Natural killer cell (primary cell): ENCODE results near the gene DIPK1B. TPM values are rescaled to one million over a fixed set of nuclear protein-coding genes. Genes with fewer than 3 reads are reported as not detected.

Source experiments
- ATAC-seq, 3 donors: fragments of 150-1000 bp in 2 of 3; fragments of 200-7000 bp in 1 of 3; cut with Tn5 transposase; 1 replicate in 1 of 3; 2 replicates in 2 of 3; pipeline ENCODE4 v1.10.0; 2021; ENCODE audit warnings: mild to moderate bottlenecking in 2 of 3, moderate library complexity in 2 of 3
- DNase-seq, 2 donors: peaks; one replicate each; pipeline versions ENCODE4 v3.0.0 to v3.0.0-alpha.2; 2013 to 2021; ENCODE audit warnings: mixed read lengths in 1 of 2
- H3K27ac ChIP-seq: one replicate; pipeline ENCODE4 v1.5.1; 2013; ENCODE audit warnings: mild to moderate bottlenecking, low read length
- H3K27me3 ChIP-seq: one replicate; pipeline ENCODE4 v1.6.1; 2013; ENCODE audit warnings: low read length; ENCODE audit not compliant: control insufficient read depth, insufficient read depth
- H3K36me3 ChIP-seq: one replicate; pipeline ENCODE4 v1.6.1; 2013; ENCODE audit warnings: low read length; ENCODE audit not compliant: control insufficient read depth, insufficient read depth
- H3K4me1 ChIP-seq: one replicate; pipeline ENCODE4 v1.6.1; 2013; ENCODE audit warnings: low read length; ENCODE audit not compliant: control insufficient read depth, insufficient read depth
- H3K4me3 ChIP-seq: one replicate; pipeline ENCODE4 v1.5.1; 2013; ENCODE audit warnings: low read length
- H3K9me3 ChIP-seq: one replicate; pipeline ENCODE4 v1.6.1; 2013; ENCODE audit warnings: low read length; ENCODE audit not compliant: control insufficient read depth, insufficient read depth
- H3K27ac Mint-ChIP-seq, 2 donors: one replicate each; pipeline ENCODE4 v1.8.0; 2022; ENCODE audit warnings: mild to moderate bottlenecking in 2 of 2, mixed read lengths in 2 of 2, moderate library complexity in 1 of 2
- H3K27me3 Mint-ChIP-seq, 2 donors: one replicate each; pipeline ENCODE4 v1.8.0; 2022; ENCODE audit warnings: low read depth in 2 of 2, mixed read lengths in 2 of 2
- H3K36me3 Mint-ChIP-seq: one replicate; pipeline ENCODE4 v1.8.0; 2022; ENCODE audit warnings: mixed read lengths
- H3K4me1 Mint-ChIP-seq, 2 donors: one replicate each; pipeline ENCODE4 v1.8.0; 2022; ENCODE audit warnings: mixed read lengths in 2 of 2
- H3K4me3 Mint-ChIP-seq: one replicate; pipeline ENCODE4 v1.8.0; 2022; ENCODE audit warnings: mild to moderate bottlenecking, moderate library complexity, mixed read lengths
- H3K9me3 Mint-ChIP-seq, 2 donors: one replicate each; pipeline ENCODE4 v1.8.0; 2022; ENCODE audit warnings: mixed read lengths in 2 of 2
- WGBS: methylation state at CpG from one replicate; pipeline ENCODE4 v1.1.7; 2013; ENCODE audit warnings: missing lambda C conversion rate; ENCODE audit not compliant: insufficient coverage; 5-methylcytosine and 5-hydroxymethylcytosine counted together
- intact Hi-C: fragments of 100-400 bp; cut with micrococcal nuclease; formaldehyde crosslinking; loops from one replicate; pipeline ENCODE4 v1.14.2; 2022
- total RNA-seq, 4 donors: library from RNA; stranded (reverse); fragments of 120-200 nt in 1 of 4; gene quantifications; one replicate each; pipeline versions ENCODE4 v1.2.3 to v1.2.4, GENCODE V29; 2013 to 2022
- TF ChIP-seq, protein P1 (sequence below): fragments of 200-600 bp; IDR thresholded peaks from one replicate; pipeline ENCODE4 v1.8.0; 2022; ENCODE audit warnings: antibody characterized with exemption

The DIPK1B gene
- total RNA-seq, 3 donors from 2014 or later (not counting 1 experiment from before 2014, with no cell fraction given), result 0.31 to 0.39 TPM; not detected in 1

DNA sequence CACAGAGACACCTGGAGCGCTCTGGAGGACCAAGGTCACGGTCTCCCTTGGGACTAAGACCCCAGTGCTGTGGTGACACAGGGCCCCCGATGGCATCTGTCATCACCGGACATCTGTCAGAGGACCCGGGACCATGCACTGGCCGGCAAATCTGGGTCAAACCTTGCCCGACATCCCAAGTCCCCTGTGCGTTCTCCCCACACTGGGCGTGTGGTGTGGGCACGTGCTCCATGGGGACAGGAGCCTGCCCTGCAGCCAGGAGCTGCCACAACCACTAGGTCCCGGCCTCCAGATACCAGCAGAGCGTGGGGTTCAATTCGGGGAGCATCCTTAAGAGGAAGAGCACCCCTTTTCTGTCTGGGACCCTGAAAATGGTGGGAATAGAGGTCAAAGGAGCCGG, 28.6 kb upstream of the DIPK1B start:
- TF ChIP-seq, protein P1, sequence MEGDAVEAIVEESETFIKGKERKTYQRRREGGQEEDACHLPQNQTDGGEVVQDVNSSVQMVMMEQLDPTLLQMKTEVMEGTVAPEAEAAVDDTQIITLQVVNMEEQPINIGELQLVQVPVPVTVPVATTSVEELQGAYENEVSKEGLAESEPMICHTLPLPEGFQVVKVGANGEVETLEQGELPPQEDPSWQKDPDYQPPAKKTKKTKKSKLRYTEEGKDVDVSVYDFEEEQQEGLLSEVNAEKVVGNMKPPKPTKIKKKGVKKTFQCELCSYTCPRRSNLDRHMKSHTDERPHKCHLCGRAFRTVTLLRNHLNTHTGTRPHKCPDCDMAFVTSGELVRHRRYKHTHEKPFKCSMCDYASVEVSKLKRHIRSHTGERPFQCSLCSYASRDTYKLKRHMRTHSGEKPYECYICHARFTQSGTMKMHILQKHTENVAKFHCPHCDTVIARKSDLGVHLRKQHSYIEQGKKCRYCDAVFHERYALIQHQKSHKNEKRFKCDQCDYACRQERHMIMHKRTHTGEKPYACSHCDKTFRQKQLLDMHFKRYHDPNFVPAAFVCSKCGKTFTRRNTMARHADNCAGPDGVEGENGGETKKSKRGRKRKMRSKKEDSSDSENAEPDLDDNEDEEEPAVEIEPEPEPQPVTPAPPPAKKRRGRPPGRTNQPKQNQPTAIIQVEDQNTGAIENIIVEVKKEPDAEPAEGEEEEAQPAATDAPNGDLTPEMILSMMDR, result no peak
- Histone ChIP-seq H3K27me3 (no peaks in the 10 kb centered on the region), H3K27ac (no peak overlapping the region), H3K4me1 (peaks cover 24% of the 10 kb centered on the region), H3K9me3 (no peaks in the 10 kb centered on the region), H3K36me3 (no peaks in the 10 kb centered on the region), H3K4me3 (no peak overlapping the region)
- DNase-seq (no peak), ATAC-seq (no peak)
- Mint-ChIP-seq H3K36me3 (no peaks in the 10 kb centered on the region), H3K4me1 (peaks cover 7 to 18% of the 10 kb centered on the region in 2 donors), H3K4me3 (peak overlapping the region; percentile 25), H3K27me3 (no peaks in the 10 kb centered on the region), H3K9me3 (no peaks in the 10 kb centered on the region), H3K27ac (no peak overlapping the region)
- intact Hi-C loops, result no loop called here
- WGBS, result 97% methylated on average over 14 of the region's 14 CpGs

- WGBS, result 97% methylated on average over 15 of the region's 15 CpGs
- intact Hi-C loops, result no loop called here
Observed at GRCh38 chr9:136684339-136684738, 28.0 kb upstream of the DIPK1B start.

GRCh38 chr9:136684799-136685198, 27.6 kb upstream of the DIPK1B start:
- H3K27me3 ChIP-seq, result no peaks in the 10 kb centered on the region
- WGBS, result 91% methylated on average over 15 of the region's 15 CpGs
- no peak overlapping the region for H3K4me3 ChIP-seq
- Mint-ChIP-seq H3K27me3 (no peaks in the 10 kb centered on the region), H3K27ac (no peak overlapping the region), H3K36me3 (no peaks in the 10 kb centered on the region), H3K9me3 (no peaks in the 10 kb centered on the region), H3K4me3 (no peak overlapping the region), H3K4me1 (peaks cover 7 to 11% of the 10 kb centered on the region in 2 donors)
- ATAC-seq (no peak), DNase-seq (no peak)
- peaks cover 21% of the 10 kb centered on the region for H3K4me1 ChIP-seq
- H3K27ac ChIP-seq, result no peak overlapping the region
- H3K9me3 ChIP-seq, result no peaks in the 10 kb centered on the region
- no peaks in the 10 kb centered on the region for H3K36me3 ChIP-seq
- intact Hi-C loops, result no loop called here
- TF ChIP-seq, protein P1, result no peak

More at GRCh38 chr9:136684339-136684738, 28.0 kb upstream of the DIPK1B start:
- Mint-ChIP-seq H3K4me1 (peaks cover 7 to 16% of the 10 kb centered on the region in 2 donors), H3K27ac (no peak overlapping the region), H3K4me3 (no peak overlapping the region), H3K27me3 (no peaks in the 10 kb centered on the region), H3K9me3 (no peaks in the 10 kb centered on the region), H3K36me3 (no peaks in the 10 kb centered on the region)
- H3K36me3 ChIP-seq, result no peaks in the 10 kb centered on the region
- H3K9me3 ChIP-seq, result no peaks in the 10 kb centered on the region
- no peaks in the 10 kb centered on the region for H3K27me3 ChIP-seq
- no peak overlapping the region for H3K4me3 ChIP-seq
- TF ChIP-seq, protein P1, result no peak
- peaks cover 21% of the 10 kb centered on the region for H3K4me1 ChIP-seq
- no peak for ATAC-seq
- H3K27ac ChIP-seq, result no peak overlapping the region
- DNase-seq, result no peak

DNA sequence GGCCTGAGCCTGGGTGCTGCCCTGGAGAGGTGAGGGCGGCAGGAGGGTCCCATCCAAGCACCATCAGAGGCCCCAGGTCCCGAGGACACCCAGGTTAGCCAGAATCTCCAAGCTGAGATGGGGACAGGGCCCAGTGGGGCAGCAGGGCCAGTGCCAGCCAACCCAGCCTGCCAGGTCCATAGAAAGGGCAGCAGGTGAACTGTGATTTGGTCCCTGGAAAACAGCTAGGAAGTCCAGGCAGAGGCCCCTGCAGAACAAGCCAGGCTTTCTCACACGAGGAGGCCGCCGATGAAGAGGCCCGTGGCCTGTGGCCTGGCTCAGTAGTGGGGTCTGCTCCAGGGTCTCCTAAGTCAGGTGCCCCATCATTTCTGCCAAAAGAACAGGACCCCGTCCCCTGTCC, 27.2 kb upstream of the DIPK1B start:
- Mint-ChIP-seq H3K4me1 (peaks cover 7 to 9% of the 10 kb centered on the region in 2 donors), H3K4me3 (no peak overlapping the region), H3K27me3 (no peaks in the 10 kb centered on the region), H3K36me3 (no peaks in the 10 kb centered on the region), H3K9me3 (no peaks in the 10 kb centered on the region), H3K27ac (no peak overlapping the region)
- Histone ChIP-seq H3K27ac (no peak overlapping the region), H3K36me3 (no peaks in the 10 kb centered on the region), H3K4me3 (no peak overlapping the region), H3K4me1 (peaks cover 21% of the 10 kb centered on the region), H3K9me3 (no peaks in the 10 kb centered on the region), H3K27me3 (no peaks in the 10 kb centered on the region)
- TF ChIP-seq, protein P1, result no peak
- WGBS, result 94% methylated on average over 7 of the region's 7 CpGs
- ATAC-seq, result no peak
- intact Hi-C loops, result no loop called here
- DNase-seq, result no peak
